H7 (cell line): Measurements from ENCODE around the gene ARL14EPL. TPM values are rescaled to one million over a fixed set of nuclear protein-coding genes. Genes with fewer than 3 reads are reported as not detected.
"Not testable (repeated sequence)": the region's sequence is repeated elsewhere in the genome, so short reads cannot be mapped to it uniquely, and the experiment has no call there.

Experiments used
- DNase-seq: peaks from one replicate; pipeline ENCODE4 v3.0.0; 2012
- H3K27me3 ChIP-seq: 2 replicates; pipeline ENCODE4 v1.6.0; 2011; ENCODE audit warnings: mild to moderate bottlenecking, low read length; ENCODE audit not compliant: control insufficient read depth, insufficient read depth
- H3K36me3 ChIP-seq: replicated peaks from 2 replicates; pipeline ENCODE4 v1.5.1; 2011; ENCODE audit warnings: low read length; ENCODE audit not compliant: control insufficient read depth, insufficient read depth
- H3K4me3 ChIP-seq: 2 replicates; pipeline ENCODE4 v1.5.1; 2011; ENCODE audit warnings: low read depth, mild to moderate bottlenecking, control low read depth, low read length, moderate library complexity; ENCODE audit not compliant: insufficient read depth
- total RNA-seq: library from RNA; depleted of rRNA; stranded (reverse); fragments of >200 nt; shearing (Covaris generic); gene quantifications from 2 replicates; pipeline ENCODE4 v1.2.3, GENCODE V29; 2014; rRNA removed

Gene ARL14EPL
- total RNA-seq, 1 experiment from 2014 or later, result not detected

- no peaks in the 10 kb centered on the region for H3K36me3 ChIP-seq
- no peaks in the 10 kb centered on the region for H3K27me3 ChIP-seq
- H3K4me3 ChIP-seq, result no peak overlapping the region
- DNase-seq, result no peak
Measured at GRCh38 chr5:116076496-116076895, 44.2 kb downstream of the ARL14EPL start.

- H3K36me3 ChIP-seq, result no peaks in the 10 kb centered on the region
- H3K4me3 ChIP-seq, result no peak overlapping the region
- no peaks in the 10 kb centered on the region for H3K27me3 ChIP-seq
- no peak for DNase-seq
Measured at GRCh38 chr5:116078199-116078598, 45.9 kb downstream of the ARL14EPL start.

DNA sequence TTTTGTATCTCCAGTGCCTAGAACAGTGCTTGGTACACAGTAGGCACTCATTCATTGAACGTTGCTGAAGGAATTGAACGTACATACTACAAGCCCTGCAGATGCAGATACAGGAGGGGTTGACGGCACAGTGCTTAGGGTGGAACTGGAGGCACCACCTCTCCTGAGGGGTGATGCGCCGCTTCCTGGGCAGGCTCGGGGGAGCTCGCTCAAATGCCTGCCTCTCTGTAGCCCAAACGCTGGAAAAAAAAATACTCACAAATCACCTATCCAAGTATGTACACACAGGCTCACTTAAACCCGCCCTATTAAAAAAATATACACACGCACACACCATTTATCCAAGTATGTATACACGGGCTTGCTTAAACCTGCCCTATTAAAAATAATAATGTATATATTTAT, 52.0 kb downstream of the ARL14EPL start:
- H3K36me3 ChIP-seq, result no peaks in the 10 kb centered on the region
- DNase-seq, result peak; percentile 49
- H3K27me3 ChIP-seq, result no peaks in the 10 kb centered on the region
- H3K4me3 ChIP-seq, result peak overlapping the region; percentile 87

GRCh38 chr5:116084871-116085715, 52.8 kb downstream of the ARL14EPL start, which contains the start of gene COMMD10:
Gene COMMD10 (plus strand): TSS chr5:116085025.
- Histone ChIP-seq H3K27me3 (no peaks in the 10 kb centered on the region), H3K36me3 (no peaks in the 10 kb centered on the region), H3K4me3 (peak within 1 kb of the TSS; percentile 87)
- DNase-seq, result peak; percentile 83

DNA sequence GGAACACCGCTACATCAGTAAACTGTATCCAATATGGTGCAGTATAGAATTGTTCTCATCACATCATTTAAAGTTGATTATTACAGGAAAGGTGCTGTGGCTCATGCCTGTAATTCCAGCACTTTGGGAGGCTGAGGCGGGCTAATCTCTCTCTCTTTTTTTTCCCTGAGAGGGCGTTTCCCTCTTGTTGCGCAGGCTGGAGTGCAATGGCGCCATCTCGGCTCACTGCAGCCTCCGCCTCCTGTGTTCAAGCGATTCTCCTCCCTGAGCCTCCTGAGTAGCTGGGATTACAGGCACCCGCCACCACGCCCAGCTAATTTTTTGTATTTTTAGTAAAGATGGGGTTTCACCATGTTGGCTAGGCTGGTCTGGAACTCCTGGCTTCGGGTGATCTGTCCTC, 54.0 kb downstream of the ARL14EPL start:
- not testable (repeated sequence) for DNase-seq, H3K36me3 ChIP-seq, H3K4me3 ChIP-seq, H3K27me3 ChIP-seq

DNA sequence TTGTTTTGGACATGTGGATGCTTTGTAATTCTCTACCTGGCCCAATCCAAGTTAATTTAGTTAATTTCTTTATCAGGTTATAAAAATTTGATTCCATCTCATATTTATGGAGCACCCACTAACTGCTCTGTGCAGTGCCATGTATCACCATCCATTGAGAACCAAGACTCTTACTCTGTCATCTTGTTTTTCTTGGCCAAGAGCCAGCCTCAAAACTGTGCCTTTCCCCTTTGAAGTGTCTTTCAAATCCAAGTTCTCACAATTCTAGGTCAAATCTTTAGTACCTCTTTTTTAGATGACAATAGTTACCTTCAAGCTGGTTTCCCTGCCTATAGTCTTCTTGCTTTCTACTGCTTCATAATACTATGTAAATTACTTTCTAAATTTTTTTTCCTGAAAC, 55.8 kb downstream of the ARL14EPL start:
- Histone ChIP-seq H3K4me3 (no peak overlapping the region), H3K27me3 (no peaks in the 10 kb centered on the region), H3K36me3 (peaks cover 1% of the 10 kb centered on the region)
- DNase-seq, result no peak

DNA sequence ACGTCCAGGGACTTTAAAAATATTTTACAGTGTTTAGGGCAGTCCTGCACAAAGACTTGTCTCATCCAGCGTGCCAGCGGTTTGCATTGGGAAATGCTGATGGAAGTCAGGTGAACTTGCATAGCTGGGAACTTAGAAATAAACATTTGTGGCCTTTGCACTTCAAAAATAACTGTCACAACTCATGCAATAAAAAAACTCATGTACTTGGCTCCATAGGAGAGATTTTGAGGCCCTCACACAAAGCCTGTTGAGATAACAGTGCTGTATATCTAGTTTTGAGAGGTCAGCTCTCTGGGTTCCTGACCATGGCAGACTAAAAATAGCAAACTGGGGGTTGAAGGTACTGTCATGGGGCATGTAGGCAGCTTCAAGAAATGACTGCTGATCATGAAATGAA, 58.0 kb downstream of the ARL14EPL start:
- Histone ChIP-seq H3K36me3 (peaks cover 6% of the 10 kb centered on the region), H3K4me3 (no peak overlapping the region), H3K27me3 (no peaks in the 10 kb centered on the region)
- no peak for DNase-seq

DNA sequence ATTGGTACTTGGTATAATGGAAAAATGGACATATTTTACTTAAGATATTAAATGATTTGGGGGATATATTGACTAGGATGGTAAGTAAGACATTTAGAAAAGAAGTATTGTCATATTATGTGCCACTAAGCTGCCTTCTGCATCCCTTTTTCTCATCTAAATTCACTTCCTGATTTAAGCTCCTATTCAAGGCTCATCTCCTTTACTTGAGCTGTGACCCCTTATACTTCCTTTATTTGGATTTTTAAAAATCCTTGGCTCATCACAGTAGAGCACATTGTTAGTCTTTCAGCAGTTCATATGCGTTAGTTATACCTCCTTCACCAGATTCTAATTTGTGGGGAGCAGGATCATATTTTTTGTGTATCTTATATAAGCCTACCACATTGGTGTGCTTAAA, 59.1 kb downstream of the ARL14EPL start:
- Histone ChIP-seq H3K4me3 (no peak overlapping the region), H3K27me3 (no peaks in the 10 kb centered on the region), H3K36me3 (peaks cover 6% of the 10 kb centered on the region)
- no peak for DNase-seq

DNA sequence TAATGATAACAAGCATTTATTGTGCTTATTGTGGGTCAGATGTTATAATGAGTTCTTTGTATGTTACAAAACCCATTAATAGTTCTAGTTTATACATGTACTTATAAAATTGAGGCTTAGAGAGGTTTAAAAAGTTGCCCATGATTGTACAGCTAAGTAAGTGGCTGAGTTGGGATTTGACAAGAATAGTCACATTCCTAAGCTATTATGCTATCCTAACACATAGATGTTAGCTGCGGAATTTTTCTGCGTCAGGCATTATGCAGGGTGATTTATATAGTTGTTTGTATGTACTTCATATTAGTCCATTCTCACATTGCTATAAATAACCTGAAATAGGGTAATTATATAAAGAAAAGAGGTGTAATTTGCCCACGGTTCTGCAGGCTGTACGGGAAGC, 65.0 kb downstream of the ARL14EPL start:
- peaks cover 6% of the 10 kb centered on the region for H3K36me3 ChIP-seq
- no peaks in the 10 kb centered on the region for H3K27me3 ChIP-seq
- H3K4me3 ChIP-seq, result no peak overlapping the region
- no peak for DNase-seq

- Histone ChIP-seq H3K36me3 (peaks cover 2% of the 10 kb centered on the region), H3K27me3 (no peaks in the 10 kb centered on the region), H3K4me3 (no peak overlapping the region)
- no peak for DNase-seq
Measured at GRCh38 chr5:116098998-116099397, 66.7 kb downstream of the ARL14EPL start.

DNA sequence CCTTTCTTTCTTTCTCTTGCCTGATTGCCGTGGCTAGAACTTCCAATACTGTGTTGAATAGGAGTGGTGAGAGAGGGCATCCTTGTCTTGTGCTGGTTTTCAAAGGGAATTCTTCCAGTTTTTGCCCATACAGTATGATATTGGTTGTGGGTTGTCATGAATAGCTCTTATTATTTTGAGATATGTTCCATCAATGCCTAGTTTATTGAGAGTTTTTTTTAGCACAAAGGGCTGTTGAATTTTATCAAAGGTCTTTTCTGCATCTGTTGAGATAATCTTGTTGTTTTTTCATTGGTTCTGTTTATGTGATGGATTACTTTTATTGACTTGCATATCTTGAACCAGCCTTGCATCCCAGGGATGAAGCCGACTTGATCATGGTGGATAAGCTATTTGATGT, 72.7 kb downstream of the ARL14EPL start:
- not testable (repeated sequence) for DNase-seq, H3K36me3 ChIP-seq, H3K4me3 ChIP-seq, H3K27me3 ChIP-seq

Other genes with a start within 250 kb of the ARL14EPL start
- gene CDO1, start 215.8 kb upstream of the ARL14EPL start, total RNA-seq, result 9.2 and 9.9 TPM in 2 replicates
- gene ATG12, start 190.9 kb upstream of the ARL14EPL start, total RNA-seq, result 53.9 and 69.2 TPM in 2 replicates
- 40.6 and 59.3 TPM in 2 replicates for gene AP3S1, start 190.5 kb upstream of the ARL14EPL start, total RNA-seq
- 0.15 and 1.2 TPM in 2 replicates for gene LVRN, start 70.0 kb upstream of the ARL14EPL start, total RNA-seq
- 47.3 and 59.2 TPM in 2 replicates for gene COMMD10, start 52.6 kb downstream of the ARL14EPL start, total RNA-seq